K562 (cell line): ENCODE results near the gene MAP1LC3A.

Experiments
- KAT7 ChIP-seq: sonication (generic); formaldehyde crosslinking; IDR thresholded peaks from 2 replicates; pipeline ENCODE4 v1.8.0; 2022; ENCODE audit warnings: missing genetic modification reagents, mild to moderate bottlenecking, borderline replicate concordance
- NCOA6 ChIP-seq: fragments of 450-650 bp; IDR thresholded peaks from 2 replicates; pipeline ENCODE4 v1.6.1; 2017; ENCODE audit warnings: mild to moderate bottlenecking
- RFX5 ChIP-seq: IDR thresholded peaks from 2 replicates; pipeline ENCODE4 v1.6.1; 2011; ENCODE audit warnings: low read depth, mild to moderate bottlenecking, improper control_type of control experiment, low read length
- ZFX ChIP-seq: sonication (generic); formaldehyde crosslinking; IDR thresholded peaks from 2 replicates; pipeline ENCODE4 v1.8.0; 2022; ENCODE audit warnings: mild to moderate bottlenecking, missing genetic modification reagents, moderate library complexity
- TF ChIP-seq, protein P1 (sequence below), 3 experiments: IDR thresholded peaks in 2 of 3; conservative IDR thresholded peaks in 1 of 3; 2 replicates each; pipeline ENCODE4 v1.5.1; 2011 to 2012; ENCODE audit warnings: low read length in 3 of 3, mild to moderate bottlenecking in 3 of 3, control low read depth in 2 of 3, improper control_type of control experiment in 1 of 3, inconsistent platforms in 1 of 3, low read depth in 1 of 3, mixed read lengths in 1 of 3, moderate library complexity in 1 of 3; ENCODE audit not compliant: insufficient read depth in 2 of 3

DNA sequence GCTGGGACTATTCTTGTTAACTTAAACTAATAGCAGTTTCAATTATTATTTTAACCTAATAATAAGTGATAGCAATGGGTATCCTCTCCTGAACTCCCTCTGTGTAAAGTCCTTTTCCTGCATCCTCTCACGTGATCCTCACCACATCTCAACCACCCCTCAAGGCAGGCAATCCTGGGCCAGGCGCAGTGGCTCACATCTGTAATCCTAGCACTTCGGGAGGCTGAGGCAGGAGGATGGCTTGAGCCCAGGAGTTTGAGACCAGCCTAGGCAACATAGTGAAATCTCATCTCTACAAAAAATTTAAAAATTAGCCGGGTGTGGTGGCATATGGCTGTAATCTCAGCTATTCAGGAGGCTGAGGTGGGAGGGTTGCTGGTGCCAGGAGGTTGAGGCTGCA is 23.7 kb downstream of the MAP1LC3A start:
- TF ChIP-seq NCOA6 (no peak), RFX5 (no peak), KAT7 (CRISPR knock-in tag) (no peak), ZFX (no peak)
- TF ChIP-seq, protein P1, sequence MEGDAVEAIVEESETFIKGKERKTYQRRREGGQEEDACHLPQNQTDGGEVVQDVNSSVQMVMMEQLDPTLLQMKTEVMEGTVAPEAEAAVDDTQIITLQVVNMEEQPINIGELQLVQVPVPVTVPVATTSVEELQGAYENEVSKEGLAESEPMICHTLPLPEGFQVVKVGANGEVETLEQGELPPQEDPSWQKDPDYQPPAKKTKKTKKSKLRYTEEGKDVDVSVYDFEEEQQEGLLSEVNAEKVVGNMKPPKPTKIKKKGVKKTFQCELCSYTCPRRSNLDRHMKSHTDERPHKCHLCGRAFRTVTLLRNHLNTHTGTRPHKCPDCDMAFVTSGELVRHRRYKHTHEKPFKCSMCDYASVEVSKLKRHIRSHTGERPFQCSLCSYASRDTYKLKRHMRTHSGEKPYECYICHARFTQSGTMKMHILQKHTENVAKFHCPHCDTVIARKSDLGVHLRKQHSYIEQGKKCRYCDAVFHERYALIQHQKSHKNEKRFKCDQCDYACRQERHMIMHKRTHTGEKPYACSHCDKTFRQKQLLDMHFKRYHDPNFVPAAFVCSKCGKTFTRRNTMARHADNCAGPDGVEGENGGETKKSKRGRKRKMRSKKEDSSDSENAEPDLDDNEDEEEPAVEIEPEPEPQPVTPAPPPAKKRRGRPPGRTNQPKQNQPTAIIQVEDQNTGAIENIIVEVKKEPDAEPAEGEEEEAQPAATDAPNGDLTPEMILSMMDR (IDR thresholded peaks at IDR 0.05 in 2 of 3, conservative IDR thresholded peaks at IDR 0.05 in 1 of 3; ENCODE audit: insufficient read depth in 2 of 3, low read depth in 1 of 3, low read length in 3 of 3): no peak
